ENCODE results near the gene FXYD2.
"Not testable (repeated sequence)": the region's sequence is repeated elsewhere in the genome, so short reads cannot be mapped to it uniquely, and the experiment has no call there.

DNA sequence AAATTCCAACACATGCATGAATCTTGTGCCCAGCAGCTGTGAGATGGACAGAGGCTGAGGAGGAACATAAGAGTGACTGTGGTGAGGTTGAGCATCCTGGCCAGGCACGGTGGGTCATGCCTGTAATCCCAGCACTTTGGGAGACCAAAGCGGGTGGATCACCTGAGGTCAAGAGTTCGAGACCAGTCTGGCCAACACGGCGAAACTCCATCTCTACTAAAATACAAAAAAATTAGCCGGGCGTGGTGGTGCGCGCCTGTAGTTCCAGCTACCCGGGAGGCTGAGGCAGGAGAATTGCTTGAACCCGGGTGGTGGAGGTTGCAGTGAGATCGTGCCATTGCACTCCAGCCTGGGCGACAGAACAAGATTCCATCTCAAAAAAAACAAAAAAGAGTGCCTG is 41.0 kb upstream of the FXYD2 start:
- TF ChIP-seq CTCF (IDR thresholded peaks at IDR 0.05; ENCODE audit: control extremely low read depth in 1 of 3, insufficient read depth in 1 of 3, low read depth in 1 of 3, low read length in 3 of 3); GABPA (IDR thresholded peaks at IDR 0.05; ENCODE audit: borderline replicate concordance, insufficient read depth, low read length); YY1 (IDR thresholded peaks at IDR 0.05; ENCODE audit: low read depth, low read length); TBP (IDR thresholded peaks at IDR 0.05; ENCODE audit: low read depth, low read length); CREB1 (IDR thresholded peaks at IDR 0.05); CHD1 (IDR thresholded peaks at IDR 0.05; ENCODE audit: low read depth, low read length); SP1 (IDR thresholded peaks at IDR 0.05; ENCODE audit: low read depth, low read length); TCF12 (IDR thresholded peaks at IDR 0.05; ENCODE audit: low read depth, low read length); POLR2A (IDR thresholded peaks at IDR 0.05; ENCODE audit: control extremely low read depth in 1 of 2, low read depth in 2 of 2, low read length in 2 of 2); EZH2 (IDR thresholded peaks at IDR 0.05; ENCODE audit: low read depth, low read length, severe bottlenecking); HDAC6 (IDR thresholded peaks at IDR 0.05; ENCODE audit: low read depth, low read length): not testable (repeated sequence)
